NCI-H2171 (cell line): Measurements from ENCODE around the gene BCL7C.
A peak's percentile ranks its signal among the peaks of the same experiment; 100 is the strongest.
"Not testable (repeated sequence)": the region's sequence is repeated elsewhere in the genome, so short reads cannot be mapped to it uniquely, and the experiment has no call there.

Experiments
- DNase-seq: peaks from one replicate; lab custom pipeline; 2025; lab: John Stamatoyannopoulos, UW

The BCL7C gene

GRCh38 chr16:30894540-30895368, 877 bp upstream of the BCL7C start:
- no peak for DNase-seq

DNA sequence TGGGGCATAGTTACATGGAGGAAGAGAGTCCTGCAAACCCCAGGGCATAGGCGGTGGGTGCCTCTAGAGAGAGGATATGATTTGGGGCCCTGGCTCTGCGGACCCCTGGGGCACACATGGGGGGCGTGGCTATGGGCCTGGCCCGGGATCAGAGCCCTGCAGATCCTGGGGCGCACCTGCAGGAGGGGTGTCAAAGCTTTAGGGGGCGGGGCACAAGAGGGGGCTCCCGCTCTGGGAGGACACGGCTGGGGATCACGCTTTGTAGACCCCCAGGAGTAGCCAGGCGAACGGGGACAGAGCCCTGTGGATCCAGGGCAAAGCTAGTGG, 497 bp downstream of the BCL7C start:
- DNase-seq = no peak

GRCh38 chr16:30892670-30893416, 1.0 kb downstream of the BCL7C start:
- no peak for DNase-seq

DNA sequence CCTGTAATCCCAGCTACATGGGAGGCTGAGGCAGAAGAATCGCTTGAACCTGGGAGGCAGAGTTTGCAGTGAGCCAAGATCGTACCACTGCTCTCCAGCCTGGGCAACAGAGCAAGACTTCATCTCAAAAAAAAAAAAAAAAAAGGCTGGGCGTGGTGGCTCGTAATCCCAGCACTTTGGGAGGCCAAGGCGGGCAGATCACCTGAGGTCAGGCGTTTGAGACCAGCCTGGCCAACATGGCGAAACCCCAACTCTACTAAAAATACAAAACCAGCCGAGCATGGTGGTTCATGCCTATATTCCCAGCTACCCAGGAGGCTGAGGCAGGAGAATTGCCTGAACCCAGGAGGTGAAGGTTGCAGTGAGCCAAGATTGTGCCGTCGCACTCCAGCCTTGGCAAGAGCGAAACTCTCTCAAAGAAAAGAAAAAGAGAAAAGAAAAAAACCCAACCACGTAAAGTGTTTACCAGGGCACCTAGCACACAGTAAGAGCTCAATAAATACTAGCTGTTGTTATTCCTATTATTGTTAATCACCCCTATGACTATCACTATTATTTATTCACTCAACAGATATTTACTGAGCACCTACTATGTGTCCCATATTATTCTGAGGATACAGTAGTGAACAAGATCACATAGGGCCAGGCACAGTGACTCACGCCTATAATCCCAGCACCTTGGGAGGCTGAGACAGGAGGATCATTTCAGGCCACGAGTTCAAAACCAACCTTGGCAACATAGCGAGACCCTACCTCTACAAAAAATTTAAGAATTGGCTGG, 2.6 kb downstream of the BCL7C start:
- DNase-seq = not testable (repeated sequence)

DNA sequence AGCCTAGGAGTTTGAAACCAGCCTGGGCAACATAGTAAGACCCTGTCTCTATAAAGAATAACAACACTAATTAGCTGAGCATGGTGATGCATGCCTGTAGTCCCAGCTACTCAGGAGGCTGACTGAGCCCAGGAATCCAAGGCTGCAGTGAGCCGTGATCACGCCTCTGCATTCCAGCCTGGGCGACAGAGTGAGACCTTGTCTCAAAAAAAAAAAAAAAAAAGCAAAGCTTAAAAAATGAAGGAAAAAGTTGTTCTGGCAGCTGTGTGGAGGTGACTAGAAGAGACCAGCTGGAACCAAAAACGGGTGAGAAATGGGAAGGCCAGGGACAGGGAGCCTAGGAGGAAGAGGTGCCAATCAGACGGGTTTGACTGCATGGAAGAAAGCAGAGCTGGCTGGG, 4.2 kb downstream of the BCL7C start:
- DNase-seq = no peak

DNA sequence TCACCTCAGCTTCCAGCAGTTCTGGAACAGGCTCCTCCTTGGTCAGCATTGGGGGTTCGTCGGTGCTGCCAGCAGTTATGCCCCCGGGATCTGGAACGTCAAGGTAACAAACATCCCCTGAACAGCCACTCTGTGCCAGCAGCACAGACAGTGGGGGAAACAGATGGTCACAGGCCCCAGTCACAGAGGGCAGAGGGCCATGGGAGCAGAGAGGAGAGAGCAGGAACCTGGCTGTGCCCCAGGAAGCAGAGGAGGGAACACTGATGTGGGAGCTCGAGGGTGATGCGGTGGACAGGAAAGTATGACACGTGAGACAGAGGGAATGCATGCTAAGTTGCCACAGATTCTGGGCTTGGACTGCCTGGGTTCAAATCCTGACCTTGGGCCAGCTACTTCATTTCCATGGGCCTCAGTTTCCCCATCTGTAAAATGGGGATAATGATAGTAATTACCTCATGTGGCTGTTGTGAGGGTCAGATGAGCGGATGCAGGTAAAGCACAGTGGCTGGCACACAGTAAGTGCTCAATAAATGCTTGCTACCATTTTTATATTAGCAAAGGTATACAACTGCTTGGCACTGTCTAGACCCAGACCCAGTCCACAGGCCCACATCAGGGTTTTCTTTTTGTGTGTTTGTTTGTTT, 4.9 kb downstream of the BCL7C start:
- no peak for DNase-seq

DNA sequence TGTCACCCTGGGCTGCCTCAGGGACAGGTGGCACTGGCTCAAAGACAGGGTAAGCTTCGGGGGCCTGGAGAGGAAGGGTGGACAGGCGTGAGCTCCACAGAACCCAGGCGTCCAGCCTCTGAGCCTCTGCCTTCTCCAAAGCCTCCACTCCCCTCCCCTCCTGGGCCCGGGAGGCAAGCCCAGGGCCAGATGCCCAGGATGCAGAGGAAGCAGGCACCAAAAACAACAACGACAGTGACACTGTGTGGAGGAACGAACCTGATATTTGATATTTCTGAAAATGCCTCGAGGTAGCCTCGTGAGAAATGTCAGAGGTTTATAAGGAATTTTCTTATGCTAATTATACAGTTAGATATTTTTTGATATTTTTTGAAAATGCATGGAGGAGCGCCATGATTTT, 6.0 kb downstream of the BCL7C start:
- DNase-seq = no peak

DNA sequence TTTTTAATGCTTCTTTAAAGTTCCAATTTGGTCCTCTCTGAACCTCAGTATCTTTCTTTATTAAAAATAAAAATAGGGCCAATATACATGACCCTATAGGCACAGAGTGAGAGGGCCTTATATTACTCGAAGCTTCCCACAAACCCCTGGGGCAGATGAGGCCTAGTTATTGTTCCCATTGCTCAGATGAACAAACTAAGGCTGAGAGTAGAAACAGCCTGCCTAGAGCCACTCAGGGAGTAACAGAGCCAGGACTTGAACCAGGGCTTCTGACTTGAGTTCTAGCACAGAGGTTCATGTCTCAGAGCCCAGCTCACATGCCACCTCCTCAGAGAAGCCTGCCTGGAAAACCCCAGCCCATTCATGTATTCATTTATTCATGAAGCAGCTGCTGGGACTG, 7.7 kb downstream of the BCL7C start:
- DNase-seq = no peak

- DNase-seq = no peak
Observed at GRCh38 chr16:30885196-30885595, 8.7 kb downstream of the BCL7C start.

DNA sequence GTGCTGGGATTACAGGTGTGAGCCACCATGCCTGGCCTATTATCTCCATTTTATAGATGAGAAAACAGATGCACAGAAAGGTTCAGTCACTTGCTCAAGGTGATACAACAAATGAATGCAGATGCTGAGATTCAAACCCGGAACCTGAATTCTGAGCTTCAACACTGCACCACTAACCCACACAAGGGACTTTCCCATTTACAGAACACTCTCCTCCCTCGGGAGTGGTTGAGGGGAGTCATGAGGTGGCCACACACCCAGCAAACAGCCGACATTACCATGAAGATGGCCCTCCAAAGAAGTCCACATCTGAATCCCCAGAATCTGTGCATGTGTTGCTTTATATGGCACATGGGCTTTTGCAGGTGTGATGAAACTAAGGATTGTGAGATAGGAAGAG, 9.1 kb downstream of the BCL7C start:
- no peak for DNase-seq

DNA sequence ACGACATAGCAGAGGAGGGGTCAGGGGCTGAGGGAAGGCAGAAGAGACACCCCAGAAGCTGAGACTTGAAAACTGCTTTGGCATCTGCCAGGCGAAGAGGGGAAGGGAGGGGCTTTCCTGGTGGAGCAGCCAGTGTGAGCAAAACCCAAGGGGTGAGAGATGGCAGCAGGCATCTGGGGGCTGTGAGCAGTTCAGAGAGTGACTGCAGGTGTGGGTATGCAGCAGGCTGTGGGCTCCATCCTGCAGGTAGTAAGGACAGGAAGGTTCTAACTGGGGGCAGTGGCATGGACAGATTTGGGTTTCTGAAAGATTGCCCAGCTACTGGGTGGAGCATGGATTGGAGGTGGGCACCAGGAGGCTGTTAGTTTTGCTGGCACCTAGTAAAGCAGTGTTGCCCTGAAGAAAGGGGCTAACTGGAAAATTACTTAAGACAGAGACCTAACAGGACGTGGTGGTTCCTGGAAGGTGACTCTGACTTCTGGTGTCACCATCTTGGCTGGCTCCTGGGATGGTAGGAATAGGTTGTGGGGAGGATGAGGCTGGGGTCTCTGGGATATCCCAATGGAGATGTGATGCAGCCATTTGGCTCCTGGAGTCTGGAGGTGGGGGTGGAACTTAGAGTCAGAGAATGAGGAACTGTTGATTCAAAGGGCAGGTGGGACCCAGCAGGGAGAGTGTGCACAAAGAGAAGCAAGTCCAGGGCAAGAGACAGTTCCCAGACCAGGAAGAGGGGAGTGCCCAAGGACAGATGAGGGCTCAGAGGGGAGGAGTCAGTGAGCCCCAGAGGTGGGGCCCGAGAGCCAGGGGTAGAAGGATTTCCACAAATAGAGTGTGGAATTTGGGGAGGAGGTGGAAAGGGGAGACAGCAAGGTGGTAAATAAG, 11.2 kb downstream of the BCL7C start:
- DNase-seq = no peak

- no peak for DNase-seq
Observed at GRCh38 chr16:30876867-30877266, 17.0 kb downstream of the BCL7C start.

- no peak for DNase-seq
Observed at GRCh38 chr16:30875871-30876801, 17.7 kb downstream of the BCL7C start.

- DNase-seq = peak; percentile 92
Observed at GRCh38 chr16:30874821-30875717, 18.8 kb downstream of the BCL7C start.

DNA sequence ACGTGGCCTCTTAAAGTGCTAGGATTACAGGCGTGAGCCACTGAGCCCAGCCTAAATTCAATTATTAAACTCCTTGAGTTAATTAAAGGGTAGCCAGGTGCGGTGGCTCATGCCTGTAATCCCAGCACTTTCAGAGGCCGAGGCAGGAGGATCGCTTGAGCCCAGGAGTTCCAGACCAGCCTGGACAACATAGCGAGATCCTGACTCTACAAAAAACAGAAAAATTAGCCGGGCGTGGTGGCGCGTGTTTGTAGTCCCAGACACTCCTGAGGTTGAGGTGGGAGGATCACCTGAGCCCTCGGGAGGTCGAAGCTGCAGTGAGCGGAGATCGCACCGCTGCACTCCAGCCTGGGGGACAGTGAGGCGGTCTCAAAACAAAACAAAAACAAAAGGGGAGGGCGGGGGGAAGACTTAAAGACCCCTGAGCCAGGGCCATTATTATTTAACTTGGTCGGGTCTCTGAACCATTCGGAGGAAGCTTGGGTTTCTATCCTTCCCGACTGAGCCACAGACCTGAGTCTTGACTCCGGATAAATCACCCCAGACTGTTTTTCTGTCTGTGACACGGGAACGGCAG, 19.5 kb downstream of the BCL7C start:
- DNase-seq = no peak

GRCh38 chr16:30870904-30871303, 23.0 kb downstream of the BCL7C start:
- no peak for DNase-seq

DNA sequence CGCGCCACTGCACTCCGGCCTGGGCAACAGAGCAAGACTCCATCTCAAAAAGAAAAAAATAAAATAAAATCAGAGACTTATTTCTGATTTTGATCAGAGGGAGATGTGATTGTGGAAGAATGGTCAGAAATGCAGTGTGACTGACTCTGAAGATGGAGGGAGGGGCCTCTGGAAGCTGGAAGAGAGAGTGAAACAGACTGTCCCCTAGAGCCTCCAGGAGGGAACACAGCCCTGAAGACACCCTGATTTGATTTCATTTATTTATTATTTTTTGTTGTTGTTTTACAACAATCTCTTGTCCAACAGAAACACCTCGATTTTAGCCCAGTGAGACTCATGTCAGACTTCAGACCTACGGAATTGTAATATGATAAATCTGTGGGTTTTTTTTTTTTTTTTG, 26.1 kb downstream of the BCL7C start:
- DNase-seq = no peak

GRCh38 chr16:30866031-30866430, 27.8 kb downstream of the BCL7C start:
- no peak for DNase-seq

DNA sequence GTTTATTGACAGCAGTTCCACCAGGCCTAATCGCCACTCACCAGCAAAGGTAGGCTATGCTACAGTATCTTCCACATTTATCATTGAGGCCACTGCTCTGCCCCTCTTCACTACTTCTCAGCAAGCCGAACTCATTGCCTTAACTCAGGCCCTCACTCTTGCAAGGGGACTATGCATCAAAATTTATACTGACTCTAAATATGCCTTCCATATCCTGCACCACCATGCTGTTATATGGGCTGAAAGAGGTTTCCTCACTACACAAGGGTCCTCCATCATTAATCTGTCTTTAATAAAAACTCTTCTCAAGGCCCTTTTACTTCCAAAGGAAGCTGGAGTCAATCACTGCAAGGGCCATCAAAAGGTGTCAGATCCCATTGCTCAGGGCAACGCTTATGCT, 30.7 kb downstream of the BCL7C start:
- not testable (repeated sequence) for DNase-seq
